Brain microvascular endothelial cell (primary cell): ENCODE measurements around the gene CCND2.

Experiments used
- DNase-seq: peaks from one replicate; pipeline ENCODE4 v3.0.0-alpha.2; 2020
- H3K27ac ChIP-seq: fragments of 250-450 bp; sonication (Bioruptor Pico); 2 replicates; pipeline ENCODE4 v1.5.1; 2020; ENCODE audit warnings: mild to moderate bottlenecking, moderate library complexity
- H3K27me3 ChIP-seq: fragments of 250-450 bp; sonication (Bioruptor Pico); replicated peaks from 2 replicates; pipeline ENCODE4 v1.5.1; 2020; ENCODE audit warnings: mild to moderate bottlenecking
- H3K36me3 ChIP-seq: fragments of 250-450 bp; sonication (Bioruptor Pico); replicated peaks from 2 replicates; pipeline ENCODE4 v1.5.1; 2020; ENCODE audit warnings: mild to moderate bottlenecking
- H3K4me3 ChIP-seq: 2 replicates; pipeline ENCODE4 v1.5.1; 2011; ENCODE audit warnings: low read depth, mild to moderate bottlenecking, control low read depth, low read length, moderate library complexity
- CTCF ChIP-seq: IDR thresholded peaks from 2 replicates; pipeline ENCODE4 v1.5.1; 2011; ENCODE audit warnings: low read depth, mild to moderate bottlenecking, moderate library complexity, low read length, control low read depth, inconsistent platforms; ENCODE audit errors: missing control alignments
- in situ Hi-C: cut with HindIII; loops from 2 replicates; pipeline ENCODE4 v1.10.0; 2017; ENCODE audit warnings: low sequenced_read_pairs, low pct_ligation_motif_present

Gene CCND2

GRCh38 chr12:4275870-4276301, 2.3 kb downstream of the CCND2 start:
- Histone ChIP-seq H3K27me3 (peaks cover 52% of the 10 kb centered on the region), H3K27ac (no peak overlapping the region), H3K4me3 (no peak overlapping the region), H3K36me3 (no peaks in the 10 kb centered on the region)
- TF ChIP-seq CTCF: no peak
- in situ Hi-C loops: no loop called here
- DNase-seq: no peak

DNA sequence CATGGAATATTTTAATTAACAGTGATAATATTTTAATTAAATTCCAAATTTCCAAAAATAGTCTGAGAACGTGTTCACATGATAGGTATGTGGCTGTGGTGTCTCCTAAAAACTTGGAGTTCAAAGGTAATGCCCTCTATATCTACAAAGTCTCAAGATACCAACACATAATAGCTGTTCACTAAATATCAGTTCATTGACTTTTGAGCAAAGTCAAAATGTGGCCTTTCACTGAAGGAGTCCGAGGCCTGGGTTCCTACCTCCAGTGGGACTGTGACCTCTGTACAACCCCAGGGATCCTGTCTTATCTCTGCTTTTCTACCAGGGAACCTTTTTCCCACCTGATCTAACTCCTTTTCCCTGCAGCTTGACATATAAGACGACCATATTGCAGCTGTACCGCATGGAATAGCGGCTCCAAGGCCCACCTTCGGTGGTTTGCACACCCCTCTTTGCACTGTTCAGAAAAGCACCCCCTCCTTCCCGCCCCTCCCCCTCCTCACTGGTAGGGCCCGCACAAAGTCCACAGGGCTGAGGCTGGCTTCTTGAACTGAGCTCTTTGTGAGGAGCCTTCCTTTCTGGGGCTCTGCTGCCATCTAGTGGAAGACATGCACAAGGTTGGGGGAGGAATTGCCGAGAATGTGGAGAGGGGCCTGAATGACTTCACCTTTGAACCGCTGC, 3.1 kb downstream of the CCND2 start:
- peaks cover 44% of the 10 kb centered on the region for H3K27me3 ChIP-seq
- no peak overlapping the region for H3K27ac ChIP-seq
- in situ Hi-C loops: no loop called here
- peak; percentile 92 for TF ChIP-seq CTCF
- DNase-seq: peak; percentile 78
- H3K36me3 ChIP-seq: no peaks in the 10 kb centered on the region
- no peak overlapping the region for H3K4me3 ChIP-seq

GRCh38 chr12:4277205-4277543, 3.6 kb downstream of the CCND2 start:
- H3K27me3 ChIP-seq: peaks cover 41% of the 10 kb centered on the region
- DNase-seq: no peak
- no peak for TF ChIP-seq CTCF
- no peak overlapping the region for H3K27ac ChIP-seq
- H3K36me3 ChIP-seq: no peaks in the 10 kb centered on the region
- no peak overlapping the region for H3K4me3 ChIP-seq
- in situ Hi-C loops: no loop called here

DNA sequence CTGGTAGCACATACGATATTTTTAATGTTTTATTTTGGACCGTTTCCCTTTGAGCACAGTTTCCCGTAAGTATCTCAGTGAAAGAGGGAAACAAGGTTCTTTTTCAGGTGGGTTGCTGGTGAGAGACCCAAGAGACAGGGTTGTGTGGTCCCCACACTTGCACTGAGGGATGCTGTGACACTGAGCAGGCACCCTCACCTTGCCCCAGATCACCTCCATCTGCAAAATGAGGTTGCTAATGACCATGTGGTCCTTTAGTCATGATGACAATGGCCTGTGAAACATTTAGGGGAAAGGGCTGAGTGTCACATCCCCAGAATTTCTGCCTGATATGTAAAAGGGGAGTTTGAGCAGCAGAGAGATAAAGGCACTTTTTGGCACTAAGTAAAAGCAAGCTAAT, 4.3 kb downstream of the CCND2 start:
- peaks cover 34% of the 10 kb centered on the region for H3K27me3 ChIP-seq
- in situ Hi-C loops: no loop called here
- no peak overlapping the region for H3K27ac ChIP-seq
- H3K4me3 ChIP-seq: no peak overlapping the region
- TF ChIP-seq CTCF: no peak
- no peak for DNase-seq
- no peaks in the 10 kb centered on the region for H3K36me3 ChIP-seq

DNA sequence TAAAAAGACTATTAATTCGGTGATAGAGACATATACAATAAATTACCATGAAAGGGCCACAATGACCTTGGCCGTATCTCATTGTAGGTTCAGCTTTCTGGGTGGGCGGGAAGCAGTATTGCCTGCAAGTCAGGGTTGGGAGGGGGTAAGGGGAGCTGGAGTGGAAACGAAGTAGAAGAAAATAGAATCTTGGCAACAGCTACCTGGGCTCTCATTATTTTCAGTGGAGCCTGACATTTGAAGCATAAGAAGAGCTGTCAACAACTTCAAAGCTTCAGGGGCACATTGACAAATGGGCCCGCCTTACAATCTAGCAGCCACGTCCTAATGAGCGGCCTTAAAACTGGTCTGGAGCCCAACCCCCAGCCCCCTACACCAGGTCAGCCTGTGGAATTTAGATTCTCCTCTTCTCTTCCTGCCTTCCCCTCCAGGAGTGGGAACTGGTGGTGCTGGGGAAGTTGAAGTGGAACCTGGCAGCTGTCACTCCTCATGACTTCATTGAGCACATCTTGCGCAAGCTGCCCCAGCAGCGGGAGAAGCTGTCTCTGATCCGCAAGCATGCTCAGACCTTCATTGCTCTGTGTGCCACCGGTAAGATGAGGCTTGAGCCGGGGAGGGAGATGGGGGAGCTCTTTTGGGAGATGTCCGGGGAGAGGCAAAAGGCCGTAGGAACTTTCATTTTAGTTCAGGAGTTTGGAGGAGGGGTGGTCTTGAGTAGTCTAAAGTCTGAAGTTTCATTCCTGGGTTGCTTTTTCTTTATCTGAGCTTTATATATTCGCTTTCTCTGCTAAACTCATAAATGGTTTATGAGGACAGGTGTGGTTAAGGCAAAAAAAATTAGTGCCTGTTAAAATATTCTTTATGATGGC, 5.0 kb downstream of the CCND2 start:
- in situ Hi-C loops: no loop called here
- Histone ChIP-seq H3K27me3 (peaks cover 27% of the 10 kb centered on the region), H3K4me3 (no peak overlapping the region), H3K27ac (no peak overlapping the region), H3K36me3 (no peaks in the 10 kb centered on the region)
- no peak for DNase-seq
- no peak for TF ChIP-seq CTCF
